HFFc6 (cell line): ENCODE results near the gene PRR33. TPM values are rescaled to one million over a fixed set of nuclear protein-coding genes. Genes with fewer than 3 reads are reported as not detected.

ENCODE experiments used
- DNase-seq: peaks from one replicate; pipeline ENCODE4 v3.0.0-alpha.2; 2018
- H3K27ac Mint-ChIP-seq: 2 replicates; pipeline ENCODE4 v1.8.0; 2020; ENCODE audit warnings: mild to moderate bottlenecking, mixed read lengths
- H3K27me3 Mint-ChIP-seq: 2 replicates; pipeline ENCODE4 v1.8.0; 2021; ENCODE audit warnings: mild to moderate bottlenecking, moderate library complexity, mixed read lengths; ENCODE audit not compliant: insufficient read depth
- H3K36me3 Mint-ChIP-seq: 2 replicates; pipeline ENCODE4 v1.8.0; 2021; ENCODE audit warnings: low read depth, mixed read lengths
- H3K4me1 Mint-ChIP-seq: 2 replicates; pipeline ENCODE4 v1.8.0; 2020; ENCODE audit warnings: low read depth, mixed read lengths
- H3K4me3 Mint-ChIP-seq: 2 replicates; pipeline ENCODE4 v1.8.0; 2020; ENCODE audit warnings: mild to moderate bottlenecking, moderate library complexity, mixed read lengths
- H3K9me3 Mint-ChIP-seq: 2 replicates; pipeline ENCODE4 v1.8.0; 2020; ENCODE audit warnings: mild to moderate bottlenecking, mixed read lengths
- CTCF ChIP-seq: fragments of 200-600 bp; sonication (generic); IDR thresholded peaks from 2 replicates; pipeline ENCODE4 v1.5.0; 2021; ENCODE audit warnings: antibody characterized with exemption, mild to moderate bottlenecking
- total RNA-seq, 6 experiments: library from RNA; stranded (reverse); fragmentation: NEBNext Ultra II Directional; extraction: Animal tissue kit (Norgen Biotek cat#: 25700); gene quantifications; 2 replicates in 1 of 6; 3 replicates in 5 of 6; pipeline ENCODE4 v1.2.3, GENCODE V29; 2021

PRR33 gene
- total RNA-seq, 6 experiments from 2014 or later, result not detected

- Mint-ChIP-seq H3K36me3 (no peaks in the 10 kb centered on the region), H3K4me3 (no peak overlapping the region), H3K27ac (no peak overlapping the region), H3K27me3 (peaks cover 2% of the 10 kb centered on the region), H3K9me3 (no peaks in the 10 kb centered on the region), H3K4me1 (no peaks in the 10 kb centered on the region)
- TF ChIP-seq CTCF, result no peak
- no peak for DNase-seq
Measured at GRCh38 chr11:1879941-1880720, 11.6 kb downstream of the PRR33 start.

GRCh38 chr11:1879342-1879940 is 12.3 kb downstream of the PRR33 start:
- TF ChIP-seq CTCF, result no peak
- Mint-ChIP-seq H3K4me1 (no peaks in the 10 kb centered on the region), H3K9me3 (no peaks in the 10 kb centered on the region), H3K36me3 (no peaks in the 10 kb centered on the region), H3K4me3 (no peak overlapping the region), H3K27ac (no peak overlapping the region), H3K27me3 (peaks cover 2% of the 10 kb centered on the region)
- DNase-seq, result no peak

GRCh38 chr11:1878137-1879031 is 13.3 kb downstream of the PRR33 start:
- no peak for DNase-seq
- no peaks in the 10 kb centered on the region for H3K36me3 Mint-ChIP-seq
- no peaks in the 10 kb centered on the region for H3K4me1 Mint-ChIP-seq
- TF ChIP-seq CTCF, result no peak
- no peaks in the 10 kb centered on the region for H3K9me3 Mint-ChIP-seq
- peaks cover 2% of the 10 kb centered on the region; the same call in 1 of the 2 replicates for H3K27me3 Mint-ChIP-seq
- no peak overlapping the region for H3K27ac Mint-ChIP-seq
- H3K4me3 Mint-ChIP-seq, result no peak overlapping the region

- H3K9me3 Mint-ChIP-seq, result no peaks in the 10 kb centered on the region
- H3K27me3 Mint-ChIP-seq, result peaks cover 2% of the 10 kb centered on the region; the same call in 1 of the 2 replicates
- no peak overlapping the region for H3K27ac Mint-ChIP-seq
- DNase-seq, result no peak
- H3K4me3 Mint-ChIP-seq, result no peak overlapping the region
- TF ChIP-seq CTCF, result no peak
- no peaks in the 10 kb centered on the region for H3K4me1 Mint-ChIP-seq
- H3K36me3 Mint-ChIP-seq, result no peaks in the 10 kb centered on the region
Measured at GRCh38 chr11:1877211-1878136, 14.2 kb downstream of the PRR33 start.
